CD4-positive, alpha-beta memory T cell (primary cell): ENCODE measurements around the gene GRIPAP1. TPM values are rescaled to one million over a fixed set of nuclear protein-coding genes. Genes with fewer than 3 reads are reported as not detected.

Experiments used
- CTCF ChIA-PET: fragments of 350-600 bp; sonication (Branson Sonifier 250); formaldehyde crosslinking; loops from one replicate; lab custom pipeline; 2021; ENCODE audit warnings: inconsistent platforms; ENCODE audit not compliant: partially characterized antibody; lab: Charles Lee
- POLR2A ChIA-PET: fragments of 350-600 bp; sonication (Branson Sonifier 250); formaldehyde crosslinking; loops from one replicate; lab custom pipeline; 2021; ENCODE audit not compliant: partially characterized antibody; lab: Charles Lee
- DNase-seq, 5 donors: peaks; one replicate each; pipeline versions ENCODE4 v3.0.0 to v3.0.0-alpha.2; 2020 to 2022; ENCODE audit warnings: mixed read lengths in 1 of 5
- H3K27ac ChIP-seq: one replicate; pipeline ENCODE4 v1.7.0; 2013; ENCODE audit warnings: low read depth, low read length
- H3K27me3 ChIP-seq: 2 replicates; pipeline ENCODE4 v1.7.0; 2013; ENCODE audit warnings: mild to moderate bottlenecking, low read length, moderate library complexity; ENCODE audit not compliant: insufficient read depth
- H3K36me3 ChIP-seq: 2 replicates; pipeline ENCODE4 v1.7.0; 2013; ENCODE audit warnings: mild to moderate bottlenecking, low read length, moderate library complexity; ENCODE audit not compliant: insufficient read depth
- H3K4me1 ChIP-seq: 2 replicates; pipeline ENCODE4 v1.7.0; 2013; ENCODE audit warnings: mild to moderate bottlenecking, low read length, moderate library complexity; ENCODE audit not compliant: insufficient read depth
- H3K4me3 ChIP-seq, 2 donors: one replicate each; pipeline ENCODE4 v1.7.0; 2013; ENCODE audit warnings: low read length in 2 of 2, mild to moderate bottlenecking in 1 of 2
- H3K9me3 ChIP-seq, 2 donors: one replicate each; pipeline ENCODE4 v1.7.0; 2013; ENCODE audit warnings: low read length in 2 of 2, control low read depth in 1 of 2; ENCODE audit not compliant: control insufficient read depth in 1 of 2
- H3K27ac Mint-ChIP-seq, 7 donors: one replicate each; pipeline ENCODE4 v1.8.0; 2020 to 2021; ENCODE audit warnings: mixed read lengths in 7 of 7, mild to moderate bottlenecking in 6 of 7, inconsistent platforms in 3 of 7, moderate library complexity in 3 of 7
- H3K27me3 Mint-ChIP-seq, 2 donors: one replicate each; pipeline ENCODE4 v1.8.0; 2020 to 2021; ENCODE audit warnings: mixed read lengths in 2 of 2
- H3K36me3 Mint-ChIP-seq, 2 donors: one replicate each; pipeline ENCODE4 v1.8.0; 2020 to 2021; ENCODE audit warnings: mixed read lengths in 2 of 2, inconsistent platforms in 1 of 2, mild to moderate bottlenecking in 1 of 2
- H3K4me1 Mint-ChIP-seq, 4 donors: one replicate each; pipeline ENCODE4 v1.8.0; 2020 to 2021; ENCODE audit warnings: mixed read lengths in 4 of 4, mild to moderate bottlenecking in 1 of 4
- H3K4me3 Mint-ChIP-seq, 8 donors: one replicate each; pipeline ENCODE4 v1.8.0; 2020 to 2021; ENCODE audit warnings: mixed read lengths in 8 of 8, mild to moderate bottlenecking in 7 of 8, moderate library complexity in 6 of 8, inconsistent platforms in 3 of 8
- H3K9me3 Mint-ChIP-seq, 8 donors: one replicate each; pipeline ENCODE4 v1.8.0; 2020 to 2021; ENCODE audit warnings: mixed read lengths in 8 of 8, mild to moderate bottlenecking in 5 of 8, inconsistent platforms in 3 of 8, moderate library complexity in 1 of 8
- intact Hi-C: fragments of 100-400 bp; cut with micrococcal nuclease; formaldehyde crosslinking; loops from one replicate; pipeline ENCODE4 v1.15.1; 2023
- polyA plus RNA-seq, 2 donors: library from polyadenylated mRNA; unstranded; fragments of 300-500 nt; fragmentation: Illumina TruSeq; gene quantifications; one replicate each; pipeline ENCODE4 v1.2.3, GENCODE V29; 2021
- total RNA-seq, 2 experiments: library from RNA; stranded (reverse); gene quantifications; one replicate each; pipeline ENCODE4 v1.2.3, GENCODE V29; 2021

The GRIPAP1 gene
- total and polyA plus RNA-seq, 4 experiments from 2014 or later = 4.8 to 111 (median 59.2) TPM

DNA sequence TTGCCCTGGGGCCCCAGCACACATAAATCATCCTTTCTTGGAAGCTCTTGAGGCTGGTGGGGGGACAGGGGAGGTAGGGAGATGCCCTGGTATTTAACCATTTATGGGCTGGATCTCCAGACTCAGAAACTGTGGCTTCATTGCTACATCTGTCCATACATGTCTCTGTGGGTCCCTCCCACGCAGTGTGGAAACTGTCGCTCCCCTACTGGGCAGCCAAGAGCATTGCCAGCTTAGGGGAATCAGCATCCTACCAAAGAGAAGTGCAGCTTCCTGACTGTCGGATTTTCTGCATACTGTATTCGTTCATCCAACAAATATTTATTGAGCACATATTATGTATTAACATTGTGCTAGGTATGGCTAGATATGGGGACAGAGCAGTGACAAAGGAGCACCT lies 3.7 kb downstream of the GRIPAP1 start:
- Histone ChIP-seq H3K36me3 (peaks cover 22% of the 10 kb centered on the region), H3K9me3 (no peaks in the 10 kb centered on the region), H3K27ac (no peak overlapping the region), H3K4me1 (peaks cover 27% of the 10 kb centered on the region), H3K27me3 (no peaks in the 10 kb centered on the region), H3K4me3 (no peak overlapping the region)
- peak overlapping the region in 1 of 8 donors; percentile 57 for H3K4me3 Mint-ChIP-seq
- intact Hi-C loops = no loop called here
- H3K27ac Mint-ChIP-seq = peak overlapping the region in 4 of 7 donors; percentile 47 to 76 (median 59)
- peaks cover 0 to 2% (median 0%) of the 10 kb centered on the region in 8 donors for H3K9me3 Mint-ChIP-seq
- H3K27me3 Mint-ChIP-seq = no peaks in the 10 kb centered on the region
- peaks cover 32 to 47% of the 10 kb centered on the region in 2 donors for H3K36me3 Mint-ChIP-seq
- POLR2A ChIA-PET = interaction anchor here (1.6 kb wide), 1 partner anchor 40 kb away, joined by 4 read pairs; the partner anchor contains the start of gene OTUD5
- no peak for DNase-seq
- peaks cover 22 to 33% (median 30%) of the 10 kb centered on the region in 4 donors for H3K4me1 Mint-ChIP-seq
- CTCF ChIA-PET = no interaction called here

DNA sequence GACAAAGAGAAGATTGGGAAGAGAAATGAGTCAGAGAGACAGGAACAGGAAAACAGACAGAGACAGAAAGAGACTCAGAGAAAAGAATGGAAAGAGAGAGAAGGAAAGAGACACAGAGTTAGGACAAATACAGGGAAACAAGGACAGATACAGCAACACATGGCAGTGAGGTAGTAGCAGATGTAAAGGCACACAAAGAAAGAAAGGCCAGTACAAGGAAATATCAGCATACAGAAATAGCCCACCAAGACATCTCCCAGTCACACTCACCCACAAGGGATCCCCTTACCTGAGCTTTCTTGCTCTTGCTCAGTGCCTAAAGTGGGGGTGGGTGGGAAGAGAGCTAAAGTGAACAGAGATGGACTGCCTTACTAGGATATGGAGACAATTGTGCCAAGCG lies 4.2 kb downstream of the GRIPAP1 start:
- intact Hi-C loops = no loop called here
- no peak overlapping the region for H3K4me3 ChIP-seq
- Mint-ChIP-seq H3K27me3 (no peaks in the 10 kb centered on the region), H3K4me1 (peaks cover 22 to 32% (median 29%) of the 10 kb centered on the region in 4 donors), H3K4me3 (no peak overlapping the region), H3K9me3 (peaks cover 0 to 2% (median 0%) of the 10 kb centered on the region in 8 donors), H3K36me3 (peaks cover 32 to 52% of the 10 kb centered on the region in 2 donors), H3K27ac (peak overlapping the region in 3 of 7 donors; percentile 25 to 57 (median 37))
- CTCF ChIA-PET = no interaction called here
- H3K27ac ChIP-seq = no peak overlapping the region
- H3K4me1 ChIP-seq = peaks cover 27% of the 10 kb centered on the region
- POLR2A ChIA-PET = interaction anchor here (1.6 kb wide), 1 partner anchor 40 kb away, joined by 4 read pairs; the partner anchor contains the start of gene OTUD5
- DNase-seq = no peak
- no peaks in the 10 kb centered on the region for H3K27me3 ChIP-seq
- H3K9me3 ChIP-seq = no peaks in the 10 kb centered on the region
- H3K36me3 ChIP-seq = peaks cover 22% of the 10 kb centered on the region

GRCh38 chrX:48997455-48997854 lies 4.6 kb downstream of the GRIPAP1 start:
- no peaks in the 10 kb centered on the region for H3K27me3 Mint-ChIP-seq
- H3K9me3 Mint-ChIP-seq = peaks cover 0 to 2% (median 0%) of the 10 kb centered on the region in 8 donors
- Histone ChIP-seq H3K4me3 (no peak overlapping the region), H3K36me3 (peaks cover 22% of the 10 kb centered on the region), H3K4me1 (peaks cover 27% of the 10 kb centered on the region), H3K27me3 (no peaks in the 10 kb centered on the region), H3K27ac (no peak overlapping the region), H3K9me3 (no peaks in the 10 kb centered on the region)
- CTCF ChIA-PET = no interaction called here
- POLR2A ChIA-PET = no interaction called here
- no peak for DNase-seq
- intact Hi-C loops = no loop called here
- H3K4me1 Mint-ChIP-seq = peaks cover 22 to 31% (median 28%) of the 10 kb centered on the region in 4 donors
- H3K27ac Mint-ChIP-seq = peak overlapping the region in 5 of 7 donors; percentile 1 to 89 (median 57)
- H3K4me3 Mint-ChIP-seq = no peak overlapping the region
- H3K36me3 Mint-ChIP-seq = peaks cover 34 to 53% of the 10 kb centered on the region in 2 donors

- Mint-ChIP-seq H3K9me3 (peaks cover 0 to 2% (median 0%) of the 10 kb centered on the region in 8 donors), H3K4me3 (no peak overlapping the region), H3K4me1 (peaks cover 22 to 30% (median 27%) of the 10 kb centered on the region in 4 donors), H3K27me3 (no peaks in the 10 kb centered on the region), H3K27ac (no peak overlapping the region), H3K36me3 (peaks cover 36 to 52% of the 10 kb centered on the region in 2 donors)
- ChIA-PET CTCF (no interaction called here), POLR2A (no interaction called here)
- Histone ChIP-seq H3K27me3 (no peaks in the 10 kb centered on the region), H3K9me3 (no peaks in the 10 kb centered on the region), H3K4me1 (peaks cover 27% of the 10 kb centered on the region), H3K36me3 (peaks cover 22% of the 10 kb centered on the region), H3K27ac (no peak overlapping the region), H3K4me3 (no peak overlapping the region)
- DNase-seq = no peak
- intact Hi-C loops = no loop called here
These were observed 5.1 kb downstream of the GRIPAP1 start for GRCh38 chrX:48996969-48997368.

DNA sequence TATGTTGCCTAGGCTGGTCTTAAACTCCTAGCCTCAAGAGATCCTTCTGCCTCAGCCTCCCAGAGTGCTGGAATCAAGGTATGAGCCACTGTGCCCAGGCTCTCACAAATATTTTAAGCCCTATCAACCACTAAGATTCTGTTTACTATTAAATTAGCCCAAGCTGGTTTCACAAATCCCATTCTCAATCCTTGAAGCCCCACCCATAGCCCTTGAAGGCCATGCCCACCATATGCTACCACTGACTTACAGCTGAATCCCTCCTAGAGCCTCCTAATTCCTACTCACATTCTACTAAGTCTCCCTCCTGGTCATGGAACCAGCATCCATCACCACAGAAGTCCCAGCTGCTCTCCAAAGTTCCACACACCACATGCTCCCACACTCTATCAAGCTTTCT lies 9.7 kb downstream of the GRIPAP1 start:
- Histone ChIP-seq H3K27me3 (no peaks in the 10 kb centered on the region), H3K4me1 (no peaks in the 10 kb centered on the region), H3K27ac (no peak overlapping the region), H3K4me3 (no peak overlapping the region), H3K36me3 (peaks cover 30% of the 10 kb centered on the region), H3K9me3 (no peaks in the 10 kb centered on the region)
- Mint-ChIP-seq H3K27me3 (no peaks in the 10 kb centered on the region), H3K9me3 (no peaks in the 10 kb centered on the region), H3K36me3 (peaks cover 23 to 47% of the 10 kb centered on the region in 2 donors), H3K4me3 (no peak overlapping the region), H3K27ac (no peak overlapping the region), H3K4me1 (peaks cover 0 to 8% (median 3%) of the 10 kb centered on the region in 4 donors)
- intact Hi-C loops = no loop called here
- CTCF ChIA-PET = no interaction called here
- POLR2A ChIA-PET = interaction anchor here (2.0 kb wide), 1 partner anchor 10 kb away, joined by 6 read pairs; the partner anchor contains the start of gene GRIPAP1
- no peak for DNase-seq

- Mint-ChIP-seq H3K9me3 (no peaks in the 10 kb centered on the region), H3K27me3 (no peaks in the 10 kb centered on the region)
- intact Hi-C loops = no loop called here
These were observed 12.6 kb downstream of the GRIPAP1 start for GRCh38 chrX:48989483-48989882.

GRCh38 chrX:48983896-48984295 lies 18.2 kb downstream of the GRIPAP1 start:
- no peaks in the 10 kb centered on the region for H3K27me3 ChIP-seq
- Mint-ChIP-seq H3K36me3 (peaks cover 26 to 43% of the 10 kb centered on the region in 2 donors), H3K27me3 (no peaks in the 10 kb centered on the region), H3K27ac (no peak overlapping the region), H3K4me3 (no peak overlapping the region), H3K4me1 (no peaks in the 10 kb centered on the region), H3K9me3 (no peaks in the 10 kb centered on the region)
- ChIA-PET POLR2A (interaction anchor here (1.2 kb wide), 1 partner anchor 25 kb away, joined by 3 read pairs; no protein-coding TSS in a partner anchor), CTCF (interaction anchor here (0.7 kb wide), 1 partner anchor 890 kb away, joined by 3 read pairs; no protein-coding TSS in a partner anchor)
- H3K9me3 ChIP-seq = no peaks in the 10 kb centered on the region
- no peak for DNase-seq
- intact Hi-C loops = no loop called here
- H3K4me1 ChIP-seq = no peaks in the 10 kb centered on the region
- H3K4me3 ChIP-seq = no peak overlapping the region
- peaks cover 37% of the 10 kb centered on the region for H3K36me3 ChIP-seq
- H3K27ac ChIP-seq = no peak overlapping the region

More at GRCh38 chrX:48989483-48989882, 12.6 kb downstream of the GRIPAP1 start:
- CTCF ChIA-PET = no interaction called here
- H3K36me3 ChIP-seq = peaks cover 26% of the 10 kb centered on the region
- peaks cover 11 to 40% of the 10 kb centered on the region in 2 donors for H3K36me3 Mint-ChIP-seq
- H3K9me3 ChIP-seq = no peaks in the 10 kb centered on the region
- H3K4me3 Mint-ChIP-seq = no peak overlapping the region
- H3K27me3 ChIP-seq = no peaks in the 10 kb centered on the region
- no peaks in the 10 kb centered on the region for H3K4me1 ChIP-seq
- peak overlapping the region in 4 of 7 donors; percentile 14 to 66 (median 20) for H3K27ac Mint-ChIP-seq
- peaks cover 0 to 3% (median 0%) of the 10 kb centered on the region in 4 donors for H3K4me1 Mint-ChIP-seq
- DNase-seq = no peak
- H3K4me3 ChIP-seq = no peak overlapping the region
- POLR2A ChIA-PET = interaction anchor here (1.2 kb wide), 1 partner anchor 13 kb away, joined by 3 read pairs; the partner anchor contains the start of gene GRIPAP1
- H3K27ac ChIP-seq = no peak overlapping the region
